ENCODE results near the gene EIF5A. TPM values are rescaled to one million over a fixed set of nuclear protein-coding genes. Genes with fewer than 3 reads are reported as not detected.

Gene EIF5A
- total and polyA plus RNA-seq, 2 donors, result 123 to 348 TPM

GRCh38 chr17:7313088-7313889, 5.9 kb downstream of the EIF5A start:
- DNase-seq (ENCODE audit: extremely low spot score), result no peak

GRCh38 chr17:7313890-7314718, 6.7 kb downstream of the EIF5A start:
- peak overlapping the region; percentile 95 for H3K27ac ChIP-seq (ENCODE audit: low read depth)
- H3K36me3 ChIP-seq (ENCODE audit: insufficient read depth), result peaks cover 11% of the 10 kb centered on the region
- H3K4me3 ChIP-seq (ENCODE audit: low read depth, low read length), result peak overlapping the region; percentile 92
- no peaks in the 10 kb centered on the region for H3K4me1 ChIP-seq (ENCODE audit: insufficient read depth)
- 48% methylated on average over 9 of the region's 9 CpGs for WGBS
- DNase-seq (ENCODE audit: extremely low spot score), result no peak

More at GRCh38 chr17:7313088-7313889, 5.9 kb downstream of the EIF5A start:
- Histone ChIP-seq H3K4me3 (ENCODE audit: low read depth, low read length) (no peak overlapping the region), H3K36me3 (ENCODE audit: insufficient read depth) (peaks cover 9% of the 10 kb centered on the region), H3K4me1 (ENCODE audit: insufficient read depth) (no peaks in the 10 kb centered on the region), H3K27ac (ENCODE audit: low read depth) (no peak overlapping the region)
- WGBS, result 88% methylated on average over 7 of the region's 7 CpGs

- Histone ChIP-seq H3K36me3 (ENCODE audit: insufficient read depth) (peaks cover 9% of the 10 kb centered on the region), H3K4me1 (ENCODE audit: insufficient read depth) (no peaks in the 10 kb centered on the region), H3K27ac (ENCODE audit: low read depth) (peak within 1 kb of the TSS; percentile 95), H3K4me3 (ENCODE audit: low read depth, low read length) (peak within 1 kb of the TSS; percentile 92)
- DNase-seq (ENCODE audit: extremely low spot score), result no peak
- WGBS, result under 1% methylated on average over 95 of the region's 95 CpGs
Observed at GRCh38 chr17:7314719-7315569, 7.5 kb downstream of the EIF5A start, which contains the start of gene GPS2. TSS of gene GPS2 (minus strand) at chr17:7315360. CDS start at chr17:7315052, 308 bp downstream.

GRCh38 chr17:7315570-7316235, 8.3 kb downstream of the EIF5A start:
- peaks cover 12% of the 10 kb centered on the region for H3K36me3 ChIP-seq (ENCODE audit: insufficient read depth)
- no peaks in the 10 kb centered on the region for H3K4me1 ChIP-seq (ENCODE audit: insufficient read depth)
- no peak for DNase-seq (ENCODE audit: extremely low spot score)
- peak overlapping the region; percentile 95 for H3K27ac ChIP-seq (ENCODE audit: low read depth)
- WGBS, result 38% methylated on average over 30 of the region's 30 CpGs
- peak overlapping the region; percentile 92 for H3K4me3 ChIP-seq (ENCODE audit: low read depth, low read length)

GRCh38 chr17:7317161-7317803, 9.9 kb downstream of the EIF5A start:
- Histone ChIP-seq H3K4me1 (ENCODE audit: insufficient read depth) (no peaks in the 10 kb centered on the region), H3K4me3 (ENCODE audit: low read depth, low read length) (no peak overlapping the region), H3K27ac (ENCODE audit: low read depth) (no peak overlapping the region), H3K36me3 (ENCODE audit: insufficient read depth) (peaks cover 9% of the 10 kb centered on the region)
- 85% methylated on average over 16 of the region's 16 CpGs for WGBS
- no peak for DNase-seq (ENCODE audit: extremely low spot score)

- H3K27ac ChIP-seq (ENCODE audit: low read depth), result no peak overlapping the region
- H3K4me1 ChIP-seq (ENCODE audit: insufficient read depth), result no peaks in the 10 kb centered on the region
- DNase-seq (ENCODE audit: extremely low spot score), result no peak
- H3K36me3 ChIP-seq (ENCODE audit: insufficient read depth), result peaks cover 9% of the 10 kb centered on the region
- 91% methylated on average over 13 of the region's 13 CpGs for WGBS
- H3K4me3 ChIP-seq (ENCODE audit: low read depth, low read length), result no peak overlapping the region
Observed at GRCh38 chr17:7318121-7318860, 10.9 kb downstream of the EIF5A start.

- Histone ChIP-seq H3K36me3 (ENCODE audit: insufficient read depth) (peaks cover 9% of the 10 kb centered on the region), H3K27ac (ENCODE audit: low read depth) (no peak overlapping the region), H3K4me1 (ENCODE audit: insufficient read depth) (no peaks in the 10 kb centered on the region), H3K4me3 (ENCODE audit: low read depth, low read length) (no peak overlapping the region)
- no peak for DNase-seq (ENCODE audit: extremely low spot score)
- 92% methylated on average over 15 of the region's 15 CpGs for WGBS
Observed at GRCh38 chr17:7321466-7321865, 14.0 kb downstream of the EIF5A start.

GRCh38 chr17:7322520-7323194, 15.2 kb downstream of the EIF5A start:
- WGBS, result 92% methylated on average over 22 of the region's 22 CpGs
- no peak for DNase-seq (ENCODE audit: extremely low spot score)
- H3K36me3 ChIP-seq (ENCODE audit: insufficient read depth), result peaks cover 6% of the 10 kb centered on the region
- no peaks in the 10 kb centered on the region for H3K4me1 ChIP-seq (ENCODE audit: insufficient read depth)
- no peak overlapping the region for H3K27ac ChIP-seq (ENCODE audit: low read depth)
- H3K4me3 ChIP-seq (ENCODE audit: low read depth, low read length), result no peak overlapping the region

GRCh38 chr17:7323731-7324437, 16.5 kb downstream of the EIF5A start:
- Histone ChIP-seq H3K4me1 (ENCODE audit: insufficient read depth) (no peaks in the 10 kb centered on the region), H3K36me3 (ENCODE audit: insufficient read depth) (peaks cover 5% of the 10 kb centered on the region), H3K4me3 (ENCODE audit: low read depth, low read length) (no peak overlapping the region), H3K27ac (ENCODE audit: low read depth) (no peak overlapping the region)
- WGBS, result 62% methylated on average over 39 of the region's 39 CpGs
- DNase-seq (ENCODE audit: extremely low spot score), result no peak

- Histone ChIP-seq H3K4me1 (ENCODE audit: insufficient read depth) (no peaks in the 10 kb centered on the region), H3K27ac (ENCODE audit: low read depth) (no peak overlapping the region), H3K4me3 (ENCODE audit: low read depth, low read length) (no peak overlapping the region), H3K36me3 (ENCODE audit: insufficient read depth) (peaks cover 3% of the 10 kb centered on the region)
- DNase-seq (ENCODE audit: extremely low spot score), result no peak
- 79% methylated on average over 3 of the region's 3 CpGs for WGBS
Observed at GRCh38 chr17:7324438-7324779, 17.0 kb downstream of the EIF5A start.

- H3K4me1 ChIP-seq (ENCODE audit: insufficient read depth), result no peaks in the 10 kb centered on the region
- WGBS, result 91% methylated on average over 19 of the region's 19 CpGs
- H3K36me3 ChIP-seq (ENCODE audit: insufficient read depth), result peaks cover 3% of the 10 kb centered on the region
- DNase-seq (ENCODE audit: extremely low spot score), result no peak
- no peak overlapping the region for H3K27ac ChIP-seq (ENCODE audit: low read depth)
- H3K4me3 ChIP-seq (ENCODE audit: low read depth, low read length), result no peak overlapping the region
Observed at GRCh38 chr17:7325031-7325528, 17.7 kb downstream of the EIF5A start.
